Left ventricle myocardium inferior (tissue), 1 donor: Measurements from ENCODE around the gene LY6G6F. TPM values are rescaled to one million over a fixed set of nuclear protein-coding genes. Genes with fewer than 3 reads are reported as not detected.
A peak's percentile ranks its signal among the peaks of the same experiment; 100 is the strongest.

Experiments used
- DNase-seq: peaks from one replicate; pipeline ENCODE4 v3.0.0-alpha.2; 2020
- H3K27ac ChIP-seq: fragments of 200-600 bp; replicated peaks from 2 replicates; pipeline ENCODE4 v1.8.0; 2021
- H3K27me3 ChIP-seq: fragments of 200-600 bp; 2 replicates; pipeline ENCODE4 v1.8.0; 2021; ENCODE audit warnings: low read depth
- H3K36me3 ChIP-seq: fragments of 200-600 bp; 2 replicates; pipeline ENCODE4 v1.8.0; 2021
- H3K4me1 ChIP-seq: fragments of 200-600 bp; 2 replicates; pipeline ENCODE4 v1.8.0; 2021
- H3K4me3 ChIP-seq: fragments of 200-600 bp; 2 replicates; pipeline ENCODE4 v1.8.0; 2021; ENCODE audit warnings: mild to moderate bottlenecking, moderate library complexity
- H3K9me3 ChIP-seq: fragments of 200-600 bp; replicated peaks from 2 replicates; pipeline ENCODE4 v1.8.0; 2021
- intact Hi-C: fragments of 100-400 bp; cut with micrococcal nuclease; formaldehyde crosslinking; loops from one replicate; pipeline ENCODE4 v1.11.0; 2022
- total RNA-seq: library from RNA; stranded (reverse); fragmentation: NEBNext Ultra II Directional; extraction: Animal tissue kit (Norgen Biotek cat#: 25700); gene quantifications from one replicate; pipeline ENCODE4 v1.2.1, GENCODE V29; 2021
- TF ChIP-seq, protein P1 (sequence below): fragments of 200-600 bp; IDR thresholded peaks from 2 replicates; pipeline ENCODE4 v1.8.0; 2021; ENCODE audit warnings: antibody characterized with exemption, mild to moderate bottlenecking, borderline replicate concordance
- donor health status: DM: no; HTN: yes; CAD: no; lungs with severe emphysema.

LY6G6F gene
- total RNA-seq, 1 donor from 2014 or later = not detected

GRCh38 chr6:31721351-31722020 is 14.8 kb downstream of the LY6G6F start, which contains the start of gene LY6G6C:
Gene LY6G6C, minus strand, starts transcription at chr6:31721746. Its CDS starts 67 bp downstream, at chr6:31721679.
- Histone ChIP-seq H3K4me1 (no peaks in the 10 kb centered on the region), H3K27ac (no peak within 1 kb of the TSS), H3K36me3 (peaks cover 10% of the 10 kb centered on the region), H3K4me3 (no peak within 1 kb of the TSS), H3K9me3 (no peaks in the 10 kb centered on the region), H3K27me3 (no peaks in the 10 kb centered on the region)
- no peak for DNase-seq
- intact Hi-C loops = no loop called here
- TF ChIP-seq, protein P1, sequence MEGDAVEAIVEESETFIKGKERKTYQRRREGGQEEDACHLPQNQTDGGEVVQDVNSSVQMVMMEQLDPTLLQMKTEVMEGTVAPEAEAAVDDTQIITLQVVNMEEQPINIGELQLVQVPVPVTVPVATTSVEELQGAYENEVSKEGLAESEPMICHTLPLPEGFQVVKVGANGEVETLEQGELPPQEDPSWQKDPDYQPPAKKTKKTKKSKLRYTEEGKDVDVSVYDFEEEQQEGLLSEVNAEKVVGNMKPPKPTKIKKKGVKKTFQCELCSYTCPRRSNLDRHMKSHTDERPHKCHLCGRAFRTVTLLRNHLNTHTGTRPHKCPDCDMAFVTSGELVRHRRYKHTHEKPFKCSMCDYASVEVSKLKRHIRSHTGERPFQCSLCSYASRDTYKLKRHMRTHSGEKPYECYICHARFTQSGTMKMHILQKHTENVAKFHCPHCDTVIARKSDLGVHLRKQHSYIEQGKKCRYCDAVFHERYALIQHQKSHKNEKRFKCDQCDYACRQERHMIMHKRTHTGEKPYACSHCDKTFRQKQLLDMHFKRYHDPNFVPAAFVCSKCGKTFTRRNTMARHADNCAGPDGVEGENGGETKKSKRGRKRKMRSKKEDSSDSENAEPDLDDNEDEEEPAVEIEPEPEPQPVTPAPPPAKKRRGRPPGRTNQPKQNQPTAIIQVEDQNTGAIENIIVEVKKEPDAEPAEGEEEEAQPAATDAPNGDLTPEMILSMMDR = no peak

DNA sequence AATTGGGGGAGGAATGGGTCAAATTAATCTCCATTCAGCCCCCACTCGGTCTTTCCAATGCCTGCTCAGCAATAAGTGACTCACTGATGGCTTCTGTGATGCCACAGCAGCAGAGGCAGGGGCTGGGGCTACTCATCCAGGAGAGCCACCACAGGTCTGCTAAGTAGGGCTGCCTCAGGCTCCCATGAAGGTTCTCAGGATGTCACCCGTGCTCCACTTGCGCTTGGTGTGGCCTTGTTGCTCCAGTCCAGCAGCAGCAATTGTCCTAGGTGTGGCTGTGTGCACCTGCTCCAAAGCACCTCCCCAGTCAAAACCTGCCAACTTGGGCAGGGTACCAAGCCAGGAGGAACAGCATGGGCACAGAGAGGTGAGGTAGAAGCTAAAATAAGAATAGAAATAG is 15.5 kb downstream of the LY6G6F start:
- no peak overlapping the region for H3K4me3 ChIP-seq
- no peaks in the 10 kb centered on the region for H3K9me3 ChIP-seq
- H3K36me3 ChIP-seq = peaks cover 15% of the 10 kb centered on the region
- intact Hi-C loops = no loop called here
- no peak overlapping the region for H3K27ac ChIP-seq
- TF ChIP-seq, protein P1 = no peak
- no peaks in the 10 kb centered on the region for H3K4me1 ChIP-seq
- H3K27me3 ChIP-seq = no peaks in the 10 kb centered on the region
- DNase-seq = no peak

DNA sequence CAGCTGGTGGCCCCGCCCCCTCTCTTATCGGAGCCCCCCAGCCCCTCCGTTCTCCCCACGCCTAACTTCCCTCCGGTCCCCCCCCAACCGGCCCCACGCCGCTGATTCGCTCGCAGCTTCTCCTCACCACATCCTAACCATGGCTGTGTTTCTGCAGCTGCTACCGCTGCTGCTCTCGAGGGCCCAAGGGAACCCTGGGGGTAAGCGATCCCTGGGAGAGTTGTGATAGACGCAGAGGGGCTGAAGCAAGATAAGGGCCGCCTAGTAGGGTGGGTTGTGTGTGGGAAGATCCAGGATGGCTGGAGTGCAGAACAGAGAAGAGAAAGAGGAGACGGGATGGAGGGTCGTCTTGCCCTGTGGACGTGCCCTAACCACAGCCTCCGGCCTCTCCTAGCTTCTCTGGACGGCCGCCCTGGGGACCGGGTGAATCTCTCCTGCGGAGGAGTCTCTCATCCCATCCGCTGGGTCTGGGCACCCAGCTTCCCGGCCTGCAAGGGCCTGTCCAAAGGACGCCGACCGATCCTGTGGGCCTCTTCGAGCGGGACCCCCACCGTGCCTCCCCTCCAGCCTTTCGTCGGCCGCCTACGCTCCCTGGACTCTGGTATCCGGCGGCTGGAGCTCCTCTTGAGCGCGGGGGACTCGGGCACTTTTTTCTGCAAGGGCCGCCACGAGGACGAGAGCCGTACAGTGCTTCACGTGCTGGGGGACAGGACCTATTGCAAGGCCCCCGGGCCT is 16.7 kb downstream of the LY6G6F start, which contains the start of gene MPIG6B:
TSS of gene MPIG6B (plus strand) at position 129 of the 735 bp plus-strand sequence. CDS start at position 140, 11 bp downstream.
- TF ChIP-seq, protein P1 = no peak

GRCh38 chr6:31723980-31724691 is 17.5 kb downstream of the LY6G6F start:
- no peak for DNase-seq
- Histone ChIP-seq H3K4me1 (peaks cover 16% of the 10 kb centered on the region), H3K4me3 (no peak overlapping the region), H3K27ac (peak overlapping the region; percentile 46), H3K27me3 (no peaks in the 10 kb centered on the region), H3K36me3 (peaks cover 27% of the 10 kb centered on the region), H3K9me3 (no peaks in the 10 kb centered on the region)
- intact Hi-C loops = no loop called here
- TF ChIP-seq, protein P1 = no peak

More for the DNA sequence above, 16.7 kb downstream of the LY6G6F start, which contains the start of gene MPIG6B:
- Histone ChIP-seq H3K27ac (peak within 1 kb of the TSS; percentile 46), H3K9me3 (no peaks in the 10 kb centered on the region), H3K4me3 (no peak within 1 kb of the TSS), H3K4me1 (peaks cover 9% of the 10 kb centered on the region), H3K27me3 (no peaks in the 10 kb centered on the region), H3K36me3 (peaks cover 27% of the 10 kb centered on the region)
- intact Hi-C loops = no loop called here
- no peak for DNase-seq
